Forelimb muscle (tissue), 1 donor: Measurements from ENCODE around the gene C15orf62. TPM values are rescaled to one million over a fixed set of nuclear protein-coding genes. Genes with fewer than 3 reads are reported as not detected.
A peak's percentile ranks its signal among the peaks of the same experiment; 100 is the strongest.

ENCODE experiments used
- DNase-seq: peaks from one replicate; pipeline ENCODE4 v3.0.0-alpha.2; 2013; ENCODE audit warnings: low read depth
- polyA plus RNA-seq: library from polyadenylated mRNA; unstranded; fragments of 120-200 nt; gene quantifications from one replicate; pipeline ENCODE4 v1.2.1, GENCODE V29; 2013; ENCODE audit not compliant: insufficient read length

C15orf62 gene
- polyA plus RNA-seq, 1 donor = 1.9 TPM

- DNase-seq = no peak
Measured at GRCh38 chr15:40782609-40783227, 12.9 kb downstream of the C15orf62 start.

- DNase-seq = no peak
Measured at GRCh38 chr15:40785164-40785563, 15.4 kb downstream of the C15orf62 start.

- no peak for DNase-seq
Measured at GRCh38 chr15:40785814-40786213, 16.0 kb downstream of the C15orf62 start.

- DNase-seq = no peak
Measured at GRCh38 chr15:40787344-40787841, 17.6 kb downstream of the C15orf62 start.

GRCh38 chr15:40787991-40788390, 18.2 kb downstream of the C15orf62 start:
- DNase-seq = no peak

- no peak for DNase-seq
Measured at GRCh38 chr15:40789119-40789518, 19.3 kb downstream of the C15orf62 start.

GRCh38 chr15:40789999-40790398, 20.2 kb downstream of the C15orf62 start:
- DNase-seq = no peak

GRCh38 chr15:40790718-40791117, 20.9 kb downstream of the C15orf62 start:
- DNase-seq = no peak

- DNase-seq = no peak
Measured at GRCh38 chr15:40792394-40792793, 22.6 kb downstream of the C15orf62 start.

GRCh38 chr15:40793216-40793989, 23.6 kb downstream of the C15orf62 start:
- no peak for DNase-seq

GRCh38 chr15:40796041-40796440, 26.3 kb downstream of the C15orf62 start:
- no peak for DNase-seq

GRCh38 chr15:40796512-40796911, 26.7 kb downstream of the C15orf62 start:
- DNase-seq = no peak

- DNase-seq = no peak
Measured at GRCh38 chr15:40799523-40799922, 29.7 kb downstream of the C15orf62 start.

- no peak for DNase-seq
Measured at GRCh38 chr15:40803076-40803475, 33.3 kb downstream of the C15orf62 start.

- no peak for DNase-seq
Measured at GRCh38 chr15:40803688-40804087, 33.9 kb downstream of the C15orf62 start.

GRCh38 chr15:40806672-40807027, 36.9 kb downstream of the C15orf62 start:
- no peak for DNase-seq

- peak; percentile 98 for DNase-seq
Measured at GRCh38 chr15:40807028-40807887, 37.5 kb downstream of the C15orf62 start, which contains the start of the genes DNAJC17 and ZFYVE19. DNAJC17 (minus strand) TSS chr15:40807473; CDS start chr15:40807446, 27 bp downstream. ZFYVE19 (plus strand) TSS chr15:40807089; CDS start chr15:40807590, 501 bp downstream.

GRCh38 chr15:40807888-40808461, 38.2 kb downstream of the C15orf62 start:
- no peak for DNase-seq

GRCh38 chr15:40808861-40809450, 39.2 kb downstream of the C15orf62 start:
- DNase-seq = no peak

GRCh38 chr15:40812721-40813425, 43.1 kb downstream of the C15orf62 start:
- DNase-seq = no peak
